K562 (cell line): ENCODE measurements around the gene RPL9. TPM values are rescaled to one million over a fixed set of nuclear protein-coding genes. Genes with fewer than 3 reads are reported as not detected.

ENCODE experiments used
- ARID3B ChIP-seq: fragments of 250-450 bp; sonication (Bioruptor Pico); IDR thresholded peaks from 2 replicates; pipeline ENCODE4 v1.4.0; 2020; ENCODE audit warnings: borderline replicate concordance
- E2F4 ChIP-seq: sonication (generic); formaldehyde crosslinking; IDR thresholded peaks from 2 replicates; pipeline ENCODE4 v1.8.0; 2022; ENCODE audit warnings: mild to moderate bottlenecking, low read depth, missing genetic modification reagents
- HNRNPLL ChIP-seq: fragments of 200-400 bp; formaldehyde crosslinking; IDR thresholded peaks from 2 replicates; pipeline ENCODE4 v1.6.1; 2017; ENCODE audit warnings: low read length, low read depth, mild to moderate bottlenecking; ENCODE audit not compliant: poor library complexity, severe bottlenecking
- OTX1 ChIP-seq: fragments of 450-650 bp; formaldehyde crosslinking; IDR thresholded peaks from 2 replicates; pipeline ENCODE4 v1.4.0; 2022; ENCODE audit warnings: mild to moderate bottlenecking
- ZNF445 ChIP-seq: fragments of 250-450 bp; sonication (Bioruptor Pico); IDR thresholded peaks from 2 replicates; pipeline ENCODE4 v1.4.0; 2020; ENCODE audit warnings: low read depth, mild to moderate bottlenecking, moderate library complexity
- ZNF592 ChIP-seq: fragments of 450-650 bp; IDR thresholded peaks from 2 replicates; pipeline ENCODE4 v1.6.1; 2017; ENCODE audit warnings: antibody characterized with exemption, mild to moderate bottlenecking
- polyA plus RNA-seq, 8 experiments: library from polyadenylated mRNA; depleted of rRNA in 4 of 8; stranded (reverse) in 5 of 8; unstranded in 3 of 8; fragments of >200 nt; fragmentation: Nextera tagmentation in 2 of 8; fragmentation: Illumina TruSeq in 1 of 8; extraction: Ambion mirVana in 2 of 8; extraction: Trizol in 1 of 8; gene quantifications; 2 replicates each; pipeline versions ENCODE4 v1.2.1 to v1.2.3, GENCODE V29; 2011 to 2014; ENCODE audit warnings: inconsistent platforms in 1 of 8, missing spikeins in 1 of 8
- total RNA-seq, 7 experiments: library from RNA; depleted of rRNA in 6 of 7; stranded (reverse); fragments of >200 nt in 6 of 7; fragmentation: Illumina TruSeq in 2 of 7; extraction: Trizol in 2 of 7; gene quantifications; 2 replicates each; pipeline versions ENCODE4 v1.2.1 to v1.2.3, GENCODE V29; 2011 to 2021; ENCODE audit warnings: low replicate concordance in 1 of 7
- TF ChIP-seq, protein P1 (sequence below), 2 experiments: fragments of 450-650 bp; formaldehyde crosslinking in 1 of 2; IDR thresholded peaks; 2 replicates each; pipeline versions ENCODE4 v1.4.0 to v1.6.1; 2014 to 2020; ENCODE audit warnings: mild to moderate bottlenecking in 2 of 2, borderline replicate concordance in 1 of 2, low read depth in 1 of 2
- TF ChIP-seq, protein P2 (sequence below), 2 experiments: fragments of 200-800 bp in 1 of 2; sonication (Bioruptor generic) in 1 of 2; sonication (generic) in 1 of 2; formaldehyde crosslinking in 1 of 2; IDR thresholded peaks in 1 of 2; conservative IDR thresholded peaks in 1 of 2; 2 replicates each; pipeline versions ENCODE4 v1.5.0 to v1.6.1; 2016 to 2020; ENCODE audit warnings: missing compliant biosample characterization in 1 of 2, missing genetic modification characterization in 1 of 2, missing genetic modification reagents in 1 of 2

RPL9 gene
- total and polyA plus RNA-seq, 9 of the 15 experiments (the other 6 are each of a cell fraction or from before 2014, with no cell fraction given) = 1,925 to 5,178 (median 3,033) TPM

DNA sequence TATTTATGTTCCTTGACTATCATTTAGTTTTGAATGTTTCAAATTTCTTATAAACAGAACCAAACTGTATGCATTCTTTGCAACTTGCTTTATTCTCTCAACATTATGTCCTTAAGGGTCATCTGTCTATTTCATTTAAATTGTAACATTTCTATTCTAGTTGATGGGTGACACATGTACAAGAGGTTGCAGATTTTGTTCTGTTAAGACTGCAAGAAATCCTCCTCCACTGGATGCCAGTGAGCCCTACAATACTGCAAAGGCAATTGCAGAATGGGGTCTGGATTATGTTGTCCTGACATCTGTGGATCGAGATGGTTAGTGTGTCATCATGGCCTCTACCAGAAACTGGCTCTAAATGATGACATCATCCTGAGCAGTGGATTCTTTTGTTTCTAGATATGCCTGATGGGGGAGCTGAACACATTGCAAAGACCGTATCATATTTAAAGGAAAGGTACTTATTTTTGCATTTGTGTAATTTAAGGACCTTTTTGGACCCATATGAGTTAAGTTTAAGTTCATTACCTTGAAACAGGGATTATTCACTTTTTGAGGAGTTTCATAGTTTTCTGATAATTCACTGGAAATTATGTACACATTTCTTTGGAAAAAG is 6.3 kb upstream of the RPL9 start (continued):
- TF ChIP-seq, protein P1, sequence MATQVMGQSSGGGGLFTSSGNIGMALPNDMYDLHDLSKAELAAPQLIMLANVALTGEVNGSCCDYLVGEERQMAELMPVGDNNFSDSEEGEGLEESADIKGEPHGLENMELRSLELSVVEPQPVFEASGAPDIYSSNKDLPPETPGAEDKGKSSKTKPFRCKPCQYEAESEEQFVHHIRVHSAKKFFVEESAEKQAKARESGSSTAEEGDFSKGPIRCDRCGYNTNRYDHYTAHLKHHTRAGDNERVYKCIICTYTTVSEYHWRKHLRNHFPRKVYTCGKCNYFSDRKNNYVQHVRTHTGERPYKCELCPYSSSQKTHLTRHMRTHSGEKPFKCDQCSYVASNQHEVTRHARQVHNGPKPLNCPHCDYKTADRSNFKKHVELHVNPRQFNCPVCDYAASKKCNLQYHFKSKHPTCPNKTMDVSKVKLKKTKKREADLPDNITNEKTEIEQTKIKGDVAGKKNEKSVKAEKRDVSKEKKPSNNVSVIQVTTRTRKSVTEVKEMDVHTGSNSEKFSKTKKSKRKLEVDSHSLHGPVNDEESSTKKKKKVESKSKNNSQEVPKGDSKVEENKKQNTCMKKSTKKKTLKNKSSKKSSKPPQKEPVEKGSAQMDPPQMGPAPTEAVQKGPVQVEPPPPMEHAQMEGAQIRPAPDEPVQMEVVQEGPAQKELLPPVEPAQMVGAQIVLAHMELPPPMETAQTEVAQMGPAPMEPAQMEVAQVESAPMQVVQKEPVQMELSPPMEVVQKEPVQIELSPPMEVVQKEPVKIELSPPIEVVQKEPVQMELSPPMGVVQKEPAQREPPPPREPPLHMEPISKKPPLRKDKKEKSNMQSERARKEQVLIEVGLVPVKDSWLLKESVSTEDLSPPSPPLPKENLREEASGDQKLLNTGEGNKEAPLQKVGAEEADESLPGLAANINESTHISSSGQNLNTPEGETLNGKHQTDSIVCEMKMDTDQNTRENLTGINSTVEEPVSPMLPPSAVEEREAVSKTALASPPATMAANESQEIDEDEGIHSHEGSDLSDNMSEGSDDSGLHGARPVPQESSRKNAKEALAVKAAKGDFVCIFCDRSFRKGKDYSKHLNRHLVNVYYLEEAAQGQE (IDR thresholded peaks at IDR 0.05; ENCODE audit: borderline replicate concordance) = peak; percentile 5; the same call in 1 of the 2 replicates
- TF ChIP-seq, protein P1 (CRISPR knock-in tag; IDR thresholded peaks at IDR 0.05; ENCODE audit: low read depth) = no peak
- TF ChIP-seq ARID3B (CRISPR knock-in tag) (no peak), E2F4 (no peak), OTX1 (CRISPR knock-in tag) (no peak), ZNF592 (peak; percentile 79), HNRNPLL (no peak), ZNF445 (CRISPR knock-in tag) (no peak)
- TF ChIP-seq, protein P2, sequence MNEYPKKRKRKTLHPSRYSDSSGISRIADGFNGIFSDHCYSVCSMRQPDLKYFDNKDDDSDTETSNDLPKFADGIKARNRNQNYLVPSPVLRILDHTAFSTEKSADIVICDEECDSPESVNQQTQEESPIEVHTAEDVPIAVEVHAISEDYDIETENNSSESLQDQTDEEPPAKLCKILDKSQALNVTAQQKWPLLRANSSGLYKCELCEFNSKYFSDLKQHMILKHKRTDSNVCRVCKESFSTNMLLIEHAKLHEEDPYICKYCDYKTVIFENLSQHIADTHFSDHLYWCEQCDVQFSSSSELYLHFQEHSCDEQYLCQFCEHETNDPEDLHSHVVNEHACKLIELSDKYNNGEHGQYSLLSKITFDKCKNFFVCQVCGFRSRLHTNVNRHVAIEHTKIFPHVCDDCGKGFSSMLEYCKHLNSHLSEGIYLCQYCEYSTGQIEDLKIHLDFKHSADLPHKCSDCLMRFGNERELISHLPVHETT (CRISPR knock-in tag; conservative IDR thresholded peaks at IDR 0.05 in 1 of 2, IDR thresholded peaks at IDR 0.05 in 1 of 2) = peak in 1 of 2 experiments; percentile 40; a peak in 1 of 4 replicates
